SU-DHL-6 (cell line): ENCODE data around the gene FOLH1.
"Not testable (repeated sequence)": the region's sequence is repeated elsewhere in the genome, so short reads cannot be mapped to it uniquely, and the experiment has no call there.

Experiments
- H2AFZ ChIP-seq: fragments of 200-600 bp; sonication (generic); 2 replicates; pipeline ENCODE4 v1.6.1; 2014; ENCODE audit warnings: low read depth, mild to moderate bottlenecking, moderate library complexity, mixed read lengths, antibody characterized with exemption, low read length; ENCODE audit not compliant: severe bottlenecking
- H3F3A ChIP-seq: fragments of 200-600 bp; shearing (Covaris generic); 2 replicates; pipeline ENCODE4 v1.6.0; 2016; ENCODE audit warnings: antibody characterized with exemption, mild to moderate bottlenecking; ENCODE audit not compliant: insufficient read depth
- H3K27ac ChIP-seq: fragments of 200-600 bp; sonication (generic); 2 replicates; pipeline ENCODE4 v1.5.1; 2016; ENCODE audit warnings: low read depth, mild to moderate bottlenecking, low read length, moderate library complexity, mixed read lengths
- H3K27me3 ChIP-seq: fragments of 200-600 bp; sonication (generic), shearing (Covaris generic); 2 replicates; pipeline ENCODE4 v1.6.0; 2014; ENCODE audit warnings: mild to moderate bottlenecking, low read length
- H3K36me3 ChIP-seq: fragments of 200-600 bp; sonication (generic); 2 replicates; pipeline ENCODE4 v1.6.1; 2014; ENCODE audit warnings: mild to moderate bottlenecking, low read length, mixed read lengths
- H3K4me2 ChIP-seq: fragments of 300-600, 200-600 bp; shearing (Covaris generic), sonication (generic); 2 replicates; pipeline ENCODE4 v1.6.0; 2014; ENCODE audit warnings: low read length, low read depth, mild to moderate bottlenecking; ENCODE audit not compliant: poor library complexity, severe bottlenecking
- H3K4me3 ChIP-seq: fragments of 200-600 bp; sonication (generic); 2 replicates; pipeline ENCODE4 v1.5.1; 2014; ENCODE audit warnings: antibody characterized with exemption, low read length, mild to moderate bottlenecking, mixed read lengths; ENCODE audit not compliant: insufficient read depth, poor library complexity, severe bottlenecking
- H3K79me2 ChIP-seq: fragments of 200-600 bp; sonication (generic); 2 replicates; pipeline ENCODE4 v1.6.1; 2014; ENCODE audit warnings: mild to moderate bottlenecking, low read length, moderate library complexity; ENCODE audit not compliant: insufficient read depth
- H3K9ac ChIP-seq: fragments of 200-600 bp; sonication (generic); 2 replicates; pipeline ENCODE4 v1.7.0; 2014; ENCODE audit warnings: mild to moderate bottlenecking, low read length
- H3K9me2 ChIP-seq: fragments of 200-600 bp; sonication (generic); replicated peaks from 2 replicates; pipeline ENCODE4 v1.6.1; 2014; ENCODE audit warnings: low read length; ENCODE audit not compliant: insufficient read depth
- H3K9me3 ChIP-seq: fragments of 200-600 bp; sonication (generic); 2 replicates; pipeline ENCODE4 v1.6.1; 2014; ENCODE audit warnings: low read length, mixed read lengths; ENCODE audit not compliant: insufficient read depth
- H4K20me1 ChIP-seq: fragments of 200-600 bp; sonication (generic); 2 replicates; pipeline ENCODE4 v1.6.1; 2014; ENCODE audit warnings: low read depth, mild to moderate bottlenecking, antibody characterized with exemption, low read length, moderate library complexity, mixed read lengths
- EZH2phosphoT487 ChIP-seq: fragments of 200-600 bp; sonication (generic), shearing (Covaris generic); conservative IDR thresholded peaks from 2 replicates; pipeline ENCODE4 v1.6.1; 2018; ENCODE audit warnings: mild to moderate bottlenecking, antibody characterized with exemption, low read length, moderate library complexity, mixed read lengths
- TF ChIP-seq, protein P1 (sequence below): fragments of 200-600 bp; sonication (generic); IDR thresholded peaks from one replicate; pipeline ENCODE4 v1.5.1; 2017; ENCODE audit warnings: antibody characterized with exemption, mild to moderate bottlenecking, low read length, moderate library complexity; ENCODE audit not compliant: insufficient read depth, poor library complexity, severe bottlenecking

FOLH1 gene

DNA sequence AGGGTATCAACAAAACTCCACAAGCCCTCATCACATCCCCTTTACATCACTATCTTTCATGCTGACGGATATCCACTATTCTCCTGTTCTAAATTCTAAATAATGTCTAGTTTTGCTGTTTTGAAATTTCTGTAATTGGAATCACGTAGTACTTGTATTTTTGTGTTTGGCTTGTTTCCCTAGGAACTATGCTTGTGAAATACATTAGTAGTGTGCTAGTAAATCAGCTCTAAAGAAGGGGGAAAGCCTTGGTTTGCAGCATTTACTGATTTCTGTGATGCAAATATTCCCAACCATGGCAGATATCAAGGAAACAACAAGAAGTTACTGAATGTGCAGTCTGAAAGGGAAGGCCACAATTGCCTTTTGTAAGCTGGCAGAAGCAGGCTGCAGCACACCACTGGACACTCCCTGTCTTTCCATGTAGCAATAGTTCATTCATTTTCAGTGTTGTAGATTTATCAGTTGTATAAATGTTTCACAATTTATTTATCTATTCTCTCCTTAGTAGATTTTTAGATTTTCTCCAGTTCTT is 4.7 kb upstream of the FOLH1 start:
- Histone ChIP-seq H2AFZ (no peak overlapping the region), H3K27ac (no peak overlapping the region), H3K79me2 (no peaks in the 10 kb centered on the region), H3K9me3 (no peaks in the 10 kb centered on the region), H4K20me1 (no peaks in the 10 kb centered on the region), H3K9ac (no peak overlapping the region), H3K4me3 (no peak overlapping the region), H3K4me2 (no peak overlapping the region), H3K9me2 (no peaks in the 10 kb centered on the region), H3F3A (no peaks in the 10 kb centered on the region), H3K27me3 (no peaks in the 10 kb centered on the region), H3K36me3 (no peaks in the 10 kb centered on the region)
- TF ChIP-seq, protein P1, sequence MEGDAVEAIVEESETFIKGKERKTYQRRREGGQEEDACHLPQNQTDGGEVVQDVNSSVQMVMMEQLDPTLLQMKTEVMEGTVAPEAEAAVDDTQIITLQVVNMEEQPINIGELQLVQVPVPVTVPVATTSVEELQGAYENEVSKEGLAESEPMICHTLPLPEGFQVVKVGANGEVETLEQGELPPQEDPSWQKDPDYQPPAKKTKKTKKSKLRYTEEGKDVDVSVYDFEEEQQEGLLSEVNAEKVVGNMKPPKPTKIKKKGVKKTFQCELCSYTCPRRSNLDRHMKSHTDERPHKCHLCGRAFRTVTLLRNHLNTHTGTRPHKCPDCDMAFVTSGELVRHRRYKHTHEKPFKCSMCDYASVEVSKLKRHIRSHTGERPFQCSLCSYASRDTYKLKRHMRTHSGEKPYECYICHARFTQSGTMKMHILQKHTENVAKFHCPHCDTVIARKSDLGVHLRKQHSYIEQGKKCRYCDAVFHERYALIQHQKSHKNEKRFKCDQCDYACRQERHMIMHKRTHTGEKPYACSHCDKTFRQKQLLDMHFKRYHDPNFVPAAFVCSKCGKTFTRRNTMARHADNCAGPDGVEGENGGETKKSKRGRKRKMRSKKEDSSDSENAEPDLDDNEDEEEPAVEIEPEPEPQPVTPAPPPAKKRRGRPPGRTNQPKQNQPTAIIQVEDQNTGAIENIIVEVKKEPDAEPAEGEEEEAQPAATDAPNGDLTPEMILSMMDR, result no peak
- no peak for TF ChIP-seq EZH2phosphoT487

DNA sequence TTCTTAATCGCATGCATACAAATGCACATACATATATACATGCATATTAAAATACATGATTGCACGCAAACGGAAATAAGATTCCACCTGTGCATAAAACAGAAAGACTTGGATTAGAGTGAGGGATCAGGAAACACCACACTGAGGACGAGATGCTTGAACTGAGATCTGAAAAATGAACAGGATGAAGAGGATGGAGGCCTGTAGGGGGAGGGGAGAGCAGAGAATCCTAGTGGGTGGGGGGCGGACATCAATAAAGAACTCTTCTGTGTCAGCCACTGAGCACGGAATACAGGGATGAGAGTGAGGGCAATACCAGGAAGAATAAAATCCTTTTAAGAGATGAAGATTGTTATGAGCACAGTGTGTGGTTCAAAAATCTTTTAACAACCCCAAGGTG is 1.4 kb downstream of the FOLH1 start:
- not testable (repeated sequence) for H3F3A ChIP-seq, H4K20me1 ChIP-seq, H3K36me3 ChIP-seq, H3K9ac ChIP-seq, H3K27ac ChIP-seq, H3K9me2 ChIP-seq, H3K4me3 ChIP-seq, H3K27me3 ChIP-seq, H3K4me2 ChIP-seq, H3K79me2 ChIP-seq, H2AFZ ChIP-seq, H3K9me3 ChIP-seq

DNA sequence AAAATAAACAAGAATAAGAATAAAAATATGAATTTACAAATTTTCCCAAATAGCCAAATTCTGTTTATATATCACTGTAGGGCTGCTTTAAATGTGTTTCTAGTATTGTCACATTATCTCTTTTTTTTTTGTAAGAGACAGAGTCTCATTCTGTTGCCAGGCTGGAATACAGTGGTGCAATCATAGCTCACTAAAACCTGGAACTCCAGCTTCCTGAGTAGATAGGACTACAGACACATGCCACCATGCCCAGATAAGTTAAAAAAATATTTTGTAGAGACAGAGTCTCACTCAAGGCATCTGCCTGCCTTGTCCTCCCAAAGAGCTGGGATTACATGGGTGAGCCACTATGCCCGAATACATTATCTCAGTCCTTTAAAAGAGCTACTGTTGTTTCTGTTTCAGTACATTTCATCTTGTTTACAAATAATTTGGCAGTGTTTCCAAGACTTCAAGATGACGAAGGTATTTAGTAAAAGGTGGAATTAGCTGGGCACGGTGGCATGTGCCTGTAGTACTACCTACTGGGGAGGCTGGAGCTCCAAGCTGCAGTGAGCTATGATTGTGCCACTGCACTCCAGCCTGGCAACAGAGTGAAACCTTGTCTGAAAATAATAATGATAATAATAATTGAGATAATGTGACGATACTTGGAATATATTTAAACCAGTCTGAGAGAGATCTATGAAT is 6.0 kb downstream of the FOLH1 start:
- Histone ChIP-seq H3F3A (no peaks in the 10 kb centered on the region), H3K4me3 (no peak overlapping the region), H3K27ac (no peak overlapping the region), H3K4me2 (no peak overlapping the region), H3K36me3 (no peaks in the 10 kb centered on the region), H4K20me1 (no peaks in the 10 kb centered on the region), H3K27me3 (no peaks in the 10 kb centered on the region), H3K9me3 (no peaks in the 10 kb centered on the region), H2AFZ (no peak overlapping the region), H3K9ac (no peak overlapping the region), H3K79me2 (no peaks in the 10 kb centered on the region), H3K9me2 (no peaks in the 10 kb centered on the region)
- TF ChIP-seq, protein P1, result no peak
- no peak for TF ChIP-seq EZH2phosphoT487

DNA sequence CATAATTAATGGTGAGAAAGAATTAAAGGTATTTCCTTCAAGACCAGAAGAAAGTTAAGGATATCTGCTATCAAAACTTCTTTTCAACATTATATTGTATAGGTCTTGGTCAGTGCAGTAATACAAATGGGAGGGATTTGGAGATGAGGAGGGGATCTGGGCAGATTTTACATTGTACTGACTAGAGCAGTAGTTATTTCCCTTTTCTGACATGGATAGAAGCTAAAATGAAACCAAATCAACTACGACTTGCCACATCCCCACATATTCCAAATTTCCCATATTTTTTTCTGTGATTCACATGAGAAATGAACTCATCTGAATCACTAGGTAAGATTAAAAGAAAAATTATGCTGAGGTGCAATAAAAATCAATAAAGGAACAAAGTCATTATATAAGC is 11.6 kb downstream of the FOLH1 start:
- not testable (repeated sequence) for H2AFZ ChIP-seq, H3K36me3 ChIP-seq, H3K4me2 ChIP-seq, H3K9ac ChIP-seq, H3K4me3 ChIP-seq, H4K20me1 ChIP-seq, H3K9me2 ChIP-seq, H3F3A ChIP-seq, H3K9me3 ChIP-seq, H3K27me3 ChIP-seq, H3K79me2 ChIP-seq, H3K27ac ChIP-seq

DNA sequence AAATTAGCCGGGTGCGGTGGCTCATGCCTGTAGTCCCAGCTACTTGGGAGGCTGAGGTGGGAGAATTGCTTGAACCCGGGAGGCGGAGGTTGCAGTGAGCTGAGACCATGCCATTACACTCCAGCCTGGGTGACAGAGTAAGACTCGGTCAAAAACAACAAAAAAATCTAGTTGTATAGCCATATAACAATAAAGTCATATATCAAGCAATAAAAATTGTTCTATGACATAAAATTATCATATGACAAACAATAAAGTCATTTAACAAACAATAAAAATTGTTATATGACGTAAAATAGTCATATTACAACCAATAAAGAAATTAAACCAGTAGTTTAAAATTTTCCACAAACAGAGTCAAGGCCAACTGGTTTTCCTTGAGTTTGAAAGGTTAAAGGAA is 12.4 kb downstream of the FOLH1 start:
- H3K4me3 ChIP-seq, H3K9ac ChIP-seq, H3K27me3 ChIP-seq, H3K9me2 ChIP-seq, H3K9me3 ChIP-seq, H4K20me1 ChIP-seq, H3K36me3 ChIP-seq, H3K4me2 ChIP-seq, H3K27ac ChIP-seq, H2AFZ ChIP-seq, H3K79me2 ChIP-seq, H3F3A ChIP-seq: not testable (repeated sequence)

DNA sequence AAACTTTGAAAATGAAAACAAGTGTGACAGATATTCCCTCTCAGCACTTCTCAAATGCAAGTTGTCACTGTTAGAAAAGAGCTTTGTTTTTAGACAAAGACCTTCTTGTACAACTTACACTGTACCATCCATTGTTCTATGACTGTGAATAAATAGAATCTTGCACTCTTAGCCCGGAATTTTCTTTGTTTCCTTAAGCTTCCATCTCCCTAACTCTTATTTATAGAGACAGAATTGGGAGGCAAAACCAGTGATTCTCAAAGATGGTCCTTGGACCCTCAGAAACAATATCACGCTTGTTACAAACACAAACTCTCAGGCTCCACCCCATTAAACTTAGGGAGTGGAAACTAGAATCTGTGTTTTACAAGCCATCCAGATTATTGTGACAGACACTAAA is 18.1 kb downstream of the FOLH1 start:
- H3K9me3 ChIP-seq, H3K27ac ChIP-seq, H2AFZ ChIP-seq, H3K36me3 ChIP-seq, H3K9ac ChIP-seq, H4K20me1 ChIP-seq, H3K9me2 ChIP-seq, H3F3A ChIP-seq, H3K4me2 ChIP-seq, H3K27me3 ChIP-seq, H3K4me3 ChIP-seq, H3K79me2 ChIP-seq: not testable (repeated sequence)
